Measurements from ENCODE around the gene DDX46.

- TF ChIP-seq POLR2A (IDR thresholded peaks at IDR 0.05) (no peak), CTCF (IDR thresholded peaks at IDR 0.05) (no peak)
These were observed 35.5 kb downstream of the DDX46 start for GRCh38 chr5:134794082-134794481.

Measured in body of pancreas (tissue), 4 donors.